Uterus (tissue), 2 donors: ENCODE data around the gene ZFAND3.

Experiments used
- POLR2A ChIP-seq, 2 donors: fragments of 450-650 bp; IDR thresholded peaks; one replicate each; pipeline ENCODE4 v1.6.1; 2016; ENCODE audit warnings: antibody characterized with exemption in 2 of 2, mild to moderate bottlenecking in 1 of 2, moderate library complexity in 1 of 2
- TF ChIP-seq, protein P1 (sequence below), 4 experiments: fragments of 200-600 bp in 2 of 4; fragments of 450-650 bp in 2 of 4; sonication (generic) in 2 of 4; IDR thresholded peaks; one replicate each; pipeline ENCODE4 v1.5.1; 2016 to 2019; ENCODE audit warnings: antibody characterized with exemption in 4 of 4, mild to moderate bottlenecking in 2 of 4, moderate library complexity in 1 of 4

DNA sequence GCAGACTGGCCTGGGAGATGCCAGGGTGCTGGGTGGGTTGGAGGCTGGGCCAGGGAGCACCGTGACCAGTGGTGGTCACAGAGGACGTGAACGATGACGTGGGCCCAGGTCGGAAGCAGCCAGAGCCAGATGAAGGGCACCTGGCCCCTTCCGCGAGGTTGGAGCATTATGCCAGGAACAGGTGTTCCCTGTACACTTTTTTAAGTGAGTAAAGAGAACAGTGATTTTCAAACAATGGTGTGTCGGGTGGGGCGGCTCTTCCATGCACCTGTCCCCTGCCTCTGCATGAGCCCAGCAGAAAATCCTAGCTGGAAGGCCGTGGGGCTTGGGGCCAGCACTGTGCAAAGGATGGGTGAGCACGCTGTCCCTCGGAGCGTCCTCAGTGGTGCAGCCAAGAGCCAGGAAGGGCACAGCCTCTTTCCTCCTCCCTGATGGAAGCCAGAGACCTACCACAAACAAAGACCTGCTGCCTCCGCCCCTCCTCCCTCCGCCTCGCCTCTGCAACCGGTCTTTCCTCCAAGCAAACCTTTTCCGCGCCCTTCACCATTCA, 350.5 kb downstream of the ZFAND3 start:
- no peak for TF ChIP-seq POLR2A (IDR thresholded peaks at IDR 0.05)
- TF ChIP-seq, protein P1, sequence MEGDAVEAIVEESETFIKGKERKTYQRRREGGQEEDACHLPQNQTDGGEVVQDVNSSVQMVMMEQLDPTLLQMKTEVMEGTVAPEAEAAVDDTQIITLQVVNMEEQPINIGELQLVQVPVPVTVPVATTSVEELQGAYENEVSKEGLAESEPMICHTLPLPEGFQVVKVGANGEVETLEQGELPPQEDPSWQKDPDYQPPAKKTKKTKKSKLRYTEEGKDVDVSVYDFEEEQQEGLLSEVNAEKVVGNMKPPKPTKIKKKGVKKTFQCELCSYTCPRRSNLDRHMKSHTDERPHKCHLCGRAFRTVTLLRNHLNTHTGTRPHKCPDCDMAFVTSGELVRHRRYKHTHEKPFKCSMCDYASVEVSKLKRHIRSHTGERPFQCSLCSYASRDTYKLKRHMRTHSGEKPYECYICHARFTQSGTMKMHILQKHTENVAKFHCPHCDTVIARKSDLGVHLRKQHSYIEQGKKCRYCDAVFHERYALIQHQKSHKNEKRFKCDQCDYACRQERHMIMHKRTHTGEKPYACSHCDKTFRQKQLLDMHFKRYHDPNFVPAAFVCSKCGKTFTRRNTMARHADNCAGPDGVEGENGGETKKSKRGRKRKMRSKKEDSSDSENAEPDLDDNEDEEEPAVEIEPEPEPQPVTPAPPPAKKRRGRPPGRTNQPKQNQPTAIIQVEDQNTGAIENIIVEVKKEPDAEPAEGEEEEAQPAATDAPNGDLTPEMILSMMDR (IDR thresholded peaks at IDR 0.05) = no peak
